GM18520 (cell line): ENCODE results near the gene DCTN2.

Source experiments
- ATAC-seq: cut with Tn5 transposase; IDR thresholded peaks from one replicate; pipeline ENCODE4 v1.9.1; 2021; ENCODE audit not compliant: unreplicated experiment

DCTN2 gene

DNA sequence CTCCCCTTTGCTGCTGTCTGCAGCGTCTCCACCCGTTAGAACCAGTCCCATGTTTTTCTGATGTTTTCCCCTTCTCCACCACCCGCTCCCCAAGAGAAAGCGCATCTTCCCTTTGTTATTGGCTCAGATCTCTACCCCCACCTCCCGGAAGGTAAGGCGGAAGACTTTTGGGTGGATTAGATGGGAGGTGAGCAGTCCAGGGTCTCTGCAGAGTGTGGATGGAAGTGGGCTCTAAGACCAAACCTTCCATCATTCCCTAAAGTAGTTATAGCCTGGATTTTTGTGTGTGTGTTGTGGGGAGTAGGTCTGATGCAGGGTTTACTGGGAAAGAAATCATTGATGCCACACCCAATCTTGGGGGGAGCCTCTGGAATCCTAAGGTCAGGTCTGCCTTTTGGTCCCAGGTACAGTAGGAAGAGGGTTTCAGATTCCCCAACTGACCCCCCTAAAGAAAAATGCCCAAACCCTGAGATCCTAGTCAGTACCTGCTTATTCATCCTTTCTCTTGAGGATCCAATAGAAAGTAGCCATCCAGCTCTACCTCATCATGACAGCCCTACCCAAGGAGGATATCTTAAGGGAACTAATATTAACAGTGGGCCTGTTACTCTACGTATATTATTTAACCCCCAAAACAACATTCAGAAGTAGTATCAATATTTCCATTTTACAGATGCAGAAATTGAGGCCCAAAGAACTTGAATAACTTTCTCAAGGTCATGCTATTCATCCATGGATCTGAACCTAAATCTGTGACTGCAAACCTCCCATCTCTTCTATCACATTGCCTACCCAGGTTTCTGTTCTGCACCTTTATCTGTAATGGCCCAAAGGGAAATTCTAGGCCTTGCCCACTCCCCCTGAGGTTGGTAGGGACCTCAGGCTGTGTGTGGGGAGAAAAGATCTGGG, 3.9 kb upstream of the DCTN2 start:
- ATAC-seq: no peak

- ATAC-seq: no peak
Measured at GRCh38 chr12:57549909-57550640, 3.1 kb upstream of the DCTN2 start, which contains the start of gene KIF5A. Gene KIF5A, plus strand, starts transcription at chr12:57550044. Its CDS starts 228 bp downstream, at chr12:57550272.

- ATAC-seq: no peak
Measured at GRCh38 chr12:57549203-57549908, 2.4 kb upstream of the DCTN2 start.

DNA sequence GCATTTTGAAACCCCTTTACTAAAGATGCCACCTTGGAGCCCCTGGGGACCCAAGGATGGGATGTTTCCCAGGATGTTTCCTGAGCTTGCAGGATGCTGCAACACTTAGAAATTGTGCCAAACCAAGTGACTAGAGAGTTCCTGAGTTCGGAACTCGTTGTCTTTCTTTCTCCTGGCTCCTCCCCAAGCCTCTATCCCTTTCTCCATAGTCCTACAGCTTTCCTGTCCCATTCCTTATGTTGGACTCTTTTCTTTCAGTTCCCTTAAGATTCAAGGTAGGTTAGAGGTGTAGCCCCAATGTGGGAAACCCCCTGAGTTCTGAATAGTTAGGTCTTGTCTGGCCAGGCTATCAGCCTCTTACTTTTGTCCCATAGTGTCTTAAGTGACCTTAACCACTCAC, 1.5 kb upstream of the DCTN2 start:
- ATAC-seq: no peak

DNA sequence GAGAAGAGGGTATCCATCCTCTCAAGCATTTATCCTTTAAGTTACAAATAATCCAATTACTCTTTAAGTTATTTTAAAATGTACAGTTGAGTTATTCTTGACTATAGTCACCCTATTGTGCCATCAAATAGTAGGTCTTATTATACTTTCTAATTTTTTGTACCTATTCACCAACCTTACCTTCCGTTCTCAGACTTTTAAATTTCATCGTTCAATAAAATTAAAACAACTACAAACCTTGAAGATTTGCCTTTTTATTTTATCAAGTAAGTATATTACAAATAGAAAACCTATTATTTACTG, 972 bp upstream of the DCTN2 start:
- no peak for ATAC-seq

GRCh38 chr12:57547288-57548012, 458 bp upstream of the DCTN2 start:
- no peak for ATAC-seq

- no peak for ATAC-seq
Measured at GRCh38 chr12:57545809-57546437, 1.1 kb downstream of the DCTN2 start.

- ATAC-seq: no peak
Measured at GRCh38 chr12:57543581-57543980, 3.4 kb downstream of the DCTN2 start.

- no peak for ATAC-seq
Measured at GRCh38 chr12:57541717-57542116, 5.3 kb downstream of the DCTN2 start.

- ATAC-seq: no peak
Measured at GRCh38 chr12:57541001-57541400, 6.0 kb downstream of the DCTN2 start.

DNA sequence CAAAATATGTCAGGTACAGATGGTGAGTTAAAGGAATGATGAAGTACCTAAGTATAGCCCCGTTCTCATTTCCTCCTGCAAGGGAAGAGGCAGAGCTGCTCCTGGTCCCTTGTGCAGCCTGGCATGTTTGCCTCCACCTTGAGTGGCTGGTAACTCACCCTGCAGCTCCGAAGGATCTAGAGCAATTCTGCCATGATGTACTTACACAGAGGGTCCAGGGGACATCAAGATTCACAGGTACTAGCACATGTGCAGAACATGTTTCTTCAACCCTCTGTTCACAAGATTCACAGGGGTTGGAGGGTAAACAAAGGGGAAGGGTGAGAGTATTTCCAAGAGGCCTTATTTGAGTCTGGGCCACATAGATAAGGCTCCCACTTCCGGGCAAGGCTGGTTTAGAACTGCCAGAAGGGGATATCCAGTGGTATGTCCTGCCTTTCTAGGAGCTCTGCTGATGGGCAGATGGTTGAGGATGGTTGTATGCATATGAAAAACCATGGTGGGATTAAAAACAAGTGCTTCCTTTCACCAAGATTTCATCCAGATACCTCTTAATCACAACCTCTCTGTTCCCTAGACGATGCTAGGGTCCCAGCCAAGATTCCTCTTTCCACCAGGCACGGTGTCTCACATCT, 7.7 kb downstream of the DCTN2 start:
- no peak for ATAC-seq

DNA sequence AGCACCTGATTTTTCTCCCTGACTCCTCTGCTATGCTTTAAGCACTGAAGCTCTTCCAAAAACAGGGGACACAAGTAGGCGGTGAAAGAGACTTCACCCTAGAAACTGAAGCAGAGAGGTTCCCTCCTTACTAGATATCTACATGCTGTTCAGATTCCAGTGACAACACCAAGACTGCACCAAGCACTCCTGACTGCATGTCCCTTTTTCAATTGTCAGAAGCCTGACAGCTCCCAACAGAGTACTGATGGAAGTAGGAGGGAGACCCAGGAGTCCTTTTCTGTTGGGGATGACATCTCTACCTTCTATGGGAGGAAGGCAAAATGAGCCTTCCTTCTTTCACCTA, 10.4 kb downstream of the DCTN2 start:
- ATAC-seq: no peak

DNA sequence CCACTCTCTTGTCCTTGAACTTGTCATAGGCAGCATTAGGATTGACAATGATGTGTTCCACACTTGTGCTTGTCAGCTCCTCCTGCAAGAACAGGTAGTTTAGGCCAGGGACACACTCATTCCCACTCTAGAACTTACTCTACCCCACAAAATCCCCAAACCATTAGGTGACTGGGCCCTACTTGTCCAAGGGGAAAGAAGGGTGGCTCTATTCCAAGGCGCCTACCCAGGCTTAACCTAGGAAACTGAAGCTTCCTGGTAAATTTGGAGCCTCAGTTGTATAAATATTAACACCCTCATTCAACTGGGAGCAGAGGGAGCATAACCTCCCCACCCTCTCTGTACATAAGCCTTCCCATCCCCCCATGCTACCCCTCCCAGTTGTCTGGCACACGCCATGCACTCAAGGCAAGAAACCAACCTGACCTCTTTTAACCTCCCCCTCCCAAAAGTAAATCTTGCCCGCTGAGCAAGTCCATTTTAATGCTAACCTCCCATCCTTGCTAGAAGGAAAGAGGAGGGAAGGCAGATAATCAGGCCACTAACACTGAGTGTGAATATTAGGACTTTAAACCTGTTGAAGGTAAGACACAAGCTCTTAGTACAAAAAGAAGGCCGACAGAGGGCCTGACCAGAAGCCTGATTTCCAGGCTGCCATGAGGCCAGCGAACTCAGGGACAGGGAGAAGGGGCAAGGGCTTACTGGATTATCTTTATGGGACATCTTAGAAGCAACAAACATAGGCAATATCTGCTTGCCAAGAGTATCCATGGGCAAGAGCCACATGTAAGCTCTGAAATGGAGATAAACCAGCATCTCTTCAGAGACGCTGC, 11.0 kb downstream of the DCTN2 start:
- no peak for ATAC-seq

GRCh38 chr12:57534991-57535543, 11.9 kb downstream of the DCTN2 start:
- no peak for ATAC-seq

GRCh38 chr12:57534250-57534649, 12.7 kb downstream of the DCTN2 start:
- ATAC-seq: no peak

DNA sequence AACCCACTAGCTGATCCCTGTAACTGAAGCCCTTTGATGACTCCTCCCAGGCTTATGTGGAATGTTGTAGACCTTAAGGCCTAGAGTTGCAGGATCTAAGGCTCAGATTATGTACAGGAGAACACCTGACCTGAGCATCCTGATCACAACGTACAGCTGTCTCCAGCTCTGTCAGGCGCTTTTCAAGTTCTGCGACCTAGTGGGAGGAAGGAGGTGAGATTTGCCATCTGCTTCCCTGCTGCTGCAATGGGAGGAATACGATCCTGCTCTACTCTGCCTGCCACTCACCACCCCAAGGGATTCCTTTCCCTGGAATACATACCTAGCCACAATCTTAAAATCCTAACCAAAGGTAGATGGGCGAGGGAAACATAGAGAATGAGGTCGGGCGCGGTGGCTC, 13.9 kb downstream of the DCTN2 start:
- no peak for ATAC-seq

- ATAC-seq: no peak
Measured at GRCh38 chr12:57531836-57532235, 15.2 kb downstream of the DCTN2 start.

DNA sequence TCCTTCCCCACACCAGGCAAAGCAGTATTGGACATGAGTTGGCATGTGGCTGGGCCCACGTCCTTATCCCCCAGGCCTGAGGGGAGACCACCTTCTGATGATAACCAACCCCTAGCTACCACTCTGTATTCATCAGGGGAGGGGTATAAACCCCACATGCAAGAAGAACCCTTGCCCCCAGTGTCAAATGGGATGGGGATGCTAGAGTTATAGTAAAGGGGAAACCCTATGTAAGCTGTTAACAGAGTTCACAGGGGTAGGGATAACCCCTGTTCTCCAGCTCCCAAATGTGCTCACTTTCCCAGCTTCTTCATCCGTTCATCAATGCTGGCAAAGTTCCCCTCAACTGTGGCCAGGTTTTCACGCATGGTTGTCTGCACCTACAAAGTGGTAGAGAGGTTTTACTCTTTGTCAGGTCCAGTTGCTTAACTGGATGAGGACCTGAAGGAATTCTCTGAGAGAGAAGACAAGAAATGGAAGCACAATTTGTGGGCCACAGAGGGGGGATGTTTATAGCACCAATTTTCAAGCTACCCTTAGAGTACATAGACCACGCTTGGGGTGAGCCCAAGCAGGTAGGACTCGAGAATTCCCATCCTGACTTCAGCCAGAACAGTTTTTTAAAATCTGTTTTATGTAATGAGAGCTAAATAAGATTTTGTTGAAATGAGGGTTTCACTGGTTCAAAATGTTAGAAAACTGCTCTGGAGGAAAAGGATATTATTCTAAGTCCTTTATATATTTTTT, 16.4 kb downstream of the DCTN2 start:
- no peak for ATAC-seq
